ENCODE measurements around the gene SMPD3. TPM values are rescaled to one million over a fixed set of nuclear protein-coding genes. Genes with fewer than 3 reads are reported as not detected.

The SMPD3 gene
- total RNA-seq, 1 experiment from 2014 or later: 0.77 TPM

GRCh38 chr16:68343137-68343536, 105.2 kb downstream of the SMPD3 start:
- no peaks in the 10 kb centered on the region for H3K27me3 ChIP-seq (ENCODE audit: control insufficient read depth, insufficient read depth, low read length)
- H3K4me1 ChIP-seq (ENCODE audit: control insufficient read depth, insufficient read depth, low read length): no peaks in the 10 kb centered on the region
- CTCF ChIA-PET: no interaction called here
- H3K4me3 ChIP-seq (ENCODE audit: low read depth in 2 of 2, low read length in 2 of 2): no peak overlapping the region
- intact Hi-C loops (cut with micrococcal nuclease; ENCODE audit: unreplicated experiment): no loop called here
- ATAC-seq (no peak), DNase-seq (ENCODE audit: low read depth, low spot score) (no peak)
- H3K9me3 ChIP-seq (ENCODE audit: control insufficient read depth, insufficient read depth, low read depth, low read length): no peaks in the 10 kb centered on the region
- BruUV-seq (replicated peaks): no TSS peak
- H3K27ac ChIP-seq (ENCODE audit: low read length): no peak overlapping the region
- TF ChIP-seq REST (IDR thresholded peaks at IDR 0.05; ENCODE audit: insufficient read depth in 1 of 2, low read depth in 2 of 2, low read length in 1 of 2) (no peak), SIN3A (IDR thresholded peaks at IDR 0.05; ENCODE audit: borderline replicate concordance, insufficient read depth, low read depth, low read length) (no peak), POLR2AphosphoS5 (IDR thresholded peaks at IDR 0.05; ENCODE audit: low read depth, low read length) (no peak), CTCF (IDR thresholded peaks at IDR 0.05) (no peak), TCF7L2 (IDR thresholded peaks at IDR 0.05; ENCODE audit: low read depth, low read length) (no peak)
- POLR2A ChIA-PET: no interaction called here
- in situ Hi-C loops (cut with HindIII; ENCODE audit: low pct_unique_long_range_greater_than_20kb, low sequenced_read_pairs): no loop called here
- peaks cover 7% of the 10 kb centered on the region for H3K36me3 ChIP-seq (ENCODE audit: control insufficient read depth, insufficient read depth, low read length)

GRCh38 chr16:68342620-68343019, 105.7 kb downstream of the SMPD3 start:
- Histone ChIP-seq H3K36me3 (ENCODE audit: control insufficient read depth, insufficient read depth, low read length) (peaks cover 7% of the 10 kb centered on the region), H3K4me3 (ENCODE audit: low read depth in 2 of 2, low read length in 2 of 2) (no peak overlapping the region), H3K27ac (ENCODE audit: low read length) (no peak overlapping the region), H3K4me1 (ENCODE audit: control insufficient read depth, insufficient read depth, low read length) (no peaks in the 10 kb centered on the region), H3K27me3 (ENCODE audit: control insufficient read depth, insufficient read depth, low read length) (no peaks in the 10 kb centered on the region), H3K9me3 (ENCODE audit: control insufficient read depth, insufficient read depth, low read depth, low read length) (no peaks in the 10 kb centered on the region)
- in situ Hi-C loops (cut with HindIII; ENCODE audit: low pct_unique_long_range_greater_than_20kb, low sequenced_read_pairs) (no loop called here), intact Hi-C loops (cut with micrococcal nuclease; ENCODE audit: unreplicated experiment) (no loop called here)
- no TSS peak for BruUV-seq (replicated peaks)
- CTCF ChIA-PET: no interaction called here
- TF ChIP-seq SIN3A (IDR thresholded peaks at IDR 0.05; ENCODE audit: borderline replicate concordance, insufficient read depth, low read depth, low read length) (no peak), POLR2AphosphoS5 (IDR thresholded peaks at IDR 0.05; ENCODE audit: low read depth, low read length) (no peak), REST (IDR thresholded peaks at IDR 0.05; ENCODE audit: insufficient read depth in 1 of 2, low read depth in 2 of 2, low read length in 1 of 2) (no peak), CTCF (IDR thresholded peaks at IDR 0.05) (no peak), TCF7L2 (IDR thresholded peaks at IDR 0.05; ENCODE audit: low read depth, low read length) (no peak)
- POLR2A ChIA-PET: no interaction called here
- DNase-seq (ENCODE audit: low read depth, low spot score): no peak
- no peak for ATAC-seq
